CD4-positive, alpha-beta memory T cell (primary cell): ENCODE results near the gene WAC. TPM values are rescaled to one million over a fixed set of nuclear protein-coding genes. Genes with fewer than 3 reads are reported as not detected.
"Not testable (repeated sequence)": the region's sequence is repeated elsewhere in the genome, so short reads cannot be mapped to it uniquely, and the experiment has no call there.

Experiments used
- CTCF ChIA-PET: fragments of 350-600 bp; sonication (Branson Sonifier 250); formaldehyde crosslinking; loops from one replicate; lab custom pipeline; 2021; ENCODE audit warnings: inconsistent platforms; ENCODE audit not compliant: partially characterized antibody; lab: Charles Lee
- POLR2A ChIA-PET: fragments of 350-600 bp; sonication (Branson Sonifier 250); formaldehyde crosslinking; loops from one replicate; lab custom pipeline; 2021; ENCODE audit not compliant: partially characterized antibody; lab: Charles Lee
- DNase-seq, 5 donors: peaks; one replicate each; pipeline versions ENCODE4 v3.0.0 to v3.0.0-alpha.2; 2020 to 2022; ENCODE audit warnings: mixed read lengths in 1 of 5
- H3K27ac ChIP-seq: one replicate; pipeline ENCODE4 v1.7.0; 2013; ENCODE audit warnings: low read depth, low read length
- H3K27me3 ChIP-seq: 2 replicates; pipeline ENCODE4 v1.7.0; 2013; ENCODE audit warnings: mild to moderate bottlenecking, low read length, moderate library complexity; ENCODE audit not compliant: insufficient read depth
- H3K36me3 ChIP-seq: 2 replicates; pipeline ENCODE4 v1.7.0; 2013; ENCODE audit warnings: mild to moderate bottlenecking, low read length, moderate library complexity; ENCODE audit not compliant: insufficient read depth
- H3K4me1 ChIP-seq: 2 replicates; pipeline ENCODE4 v1.7.0; 2013; ENCODE audit warnings: mild to moderate bottlenecking, low read length, moderate library complexity; ENCODE audit not compliant: insufficient read depth
- H3K4me3 ChIP-seq, 2 donors: one replicate each; pipeline ENCODE4 v1.7.0; 2013; ENCODE audit warnings: low read length in 2 of 2, mild to moderate bottlenecking in 1 of 2
- H3K9me3 ChIP-seq, 2 donors: one replicate each; pipeline ENCODE4 v1.7.0; 2013; ENCODE audit warnings: low read length in 2 of 2, control low read depth in 1 of 2; ENCODE audit not compliant: control insufficient read depth in 1 of 2
- H3K27ac Mint-ChIP-seq, 7 donors: one replicate each; pipeline ENCODE4 v1.8.0; 2020 to 2021; ENCODE audit warnings: mixed read lengths in 7 of 7, mild to moderate bottlenecking in 6 of 7, inconsistent platforms in 3 of 7, moderate library complexity in 3 of 7
- H3K27me3 Mint-ChIP-seq, 2 donors: one replicate each; pipeline ENCODE4 v1.8.0; 2020 to 2021; ENCODE audit warnings: mixed read lengths in 2 of 2
- H3K36me3 Mint-ChIP-seq, 2 donors: one replicate each; pipeline ENCODE4 v1.8.0; 2020 to 2021; ENCODE audit warnings: mixed read lengths in 2 of 2, inconsistent platforms in 1 of 2, mild to moderate bottlenecking in 1 of 2
- H3K4me1 Mint-ChIP-seq, 4 donors: one replicate each; pipeline ENCODE4 v1.8.0; 2020 to 2021; ENCODE audit warnings: mixed read lengths in 4 of 4, mild to moderate bottlenecking in 1 of 4
- H3K4me3 Mint-ChIP-seq, 8 donors: one replicate each; pipeline ENCODE4 v1.8.0; 2020 to 2021; ENCODE audit warnings: mixed read lengths in 8 of 8, mild to moderate bottlenecking in 7 of 8, moderate library complexity in 6 of 8, inconsistent platforms in 3 of 8
- H3K9me3 Mint-ChIP-seq, 8 donors: one replicate each; pipeline ENCODE4 v1.8.0; 2020 to 2021; ENCODE audit warnings: mixed read lengths in 8 of 8, mild to moderate bottlenecking in 5 of 8, inconsistent platforms in 3 of 8, moderate library complexity in 1 of 8
- intact Hi-C: fragments of 100-400 bp; cut with micrococcal nuclease; formaldehyde crosslinking; loops from one replicate; pipeline ENCODE4 v1.15.1; 2023
- polyA plus RNA-seq, 2 donors: library from polyadenylated mRNA; unstranded; fragments of 300-500 nt; fragmentation: Illumina TruSeq; gene quantifications; one replicate each; pipeline ENCODE4 v1.2.3, GENCODE V29; 2021
- total RNA-seq, 2 experiments: library from RNA; stranded (reverse); gene quantifications; one replicate each; pipeline ENCODE4 v1.2.3, GENCODE V29; 2021

WAC gene
- total and polyA plus RNA-seq, 4 experiments from 2014 or later: 44.1 to 174 (median 142) TPM

DNA sequence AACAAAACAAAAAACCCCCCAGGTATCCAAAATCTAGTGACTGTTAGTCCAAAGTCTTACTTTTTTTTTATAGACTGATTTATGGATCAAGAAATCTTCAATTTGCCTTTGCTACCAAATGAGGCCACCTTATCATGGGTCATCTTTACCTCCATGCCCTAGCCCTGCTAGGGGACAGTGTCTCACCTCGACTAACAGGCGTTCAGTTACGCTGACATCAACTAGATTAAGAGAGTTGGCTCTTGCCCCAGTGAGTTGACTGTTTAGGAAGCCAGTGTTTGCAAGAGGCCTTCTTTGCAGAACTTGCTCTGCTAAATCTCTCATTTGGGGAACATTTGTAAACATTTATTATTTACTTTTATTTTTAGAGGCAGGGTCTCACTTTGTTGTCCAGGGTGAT is 36.9 kb upstream of the WAC start:
- no peak overlapping the region for H3K4me3 ChIP-seq
- intact Hi-C loops: no loop called here
- no peaks in the 10 kb centered on the region for H3K9me3 ChIP-seq
- Mint-ChIP-seq H3K36me3 (no peaks in the 10 kb centered on the region), H3K27ac (no peak overlapping the region), H3K4me3 (no peak overlapping the region), H3K4me1 (no peaks in the 10 kb centered on the region), H3K9me3 (no peaks in the 10 kb centered on the region), H3K27me3 (peaks cover 1 to 6% of the 10 kb centered on the region in 2 donors)
- no peak overlapping the region for H3K27ac ChIP-seq
- DNase-seq: no peak
- ChIA-PET CTCF (no interaction called here), POLR2A (no interaction called here)
- no peaks in the 10 kb centered on the region for H3K36me3 ChIP-seq
- no peaks in the 10 kb centered on the region for H3K27me3 ChIP-seq
- H3K4me1 ChIP-seq: no peaks in the 10 kb centered on the region

GRCh38 chr10:28496481-28496961 is 36.4 kb upstream of the WAC start:
- peaks cover 1 to 4% of the 10 kb centered on the region in 2 donors for H3K27me3 Mint-ChIP-seq

GRCh38 chr10:28497313-28498126 is 35.4 kb upstream of the WAC start:
- Mint-ChIP-seq H3K27ac (peak overlapping the region in 1 of 7 donors; percentile 37), H3K9me3 (no peaks in the 10 kb centered on the region), H3K4me1 (peaks cover 0 to 3% (median 0%) of the 10 kb centered on the region in 4 donors), H3K4me3 (no peak overlapping the region), H3K36me3 (no peaks in the 10 kb centered on the region), H3K27me3 (peaks cover 1% of the 10 kb centered on the region in 2 donors)
- H3K27ac ChIP-seq: no peak overlapping the region
- DNase-seq: no peak
- ChIA-PET CTCF (no interaction called here), POLR2A (no interaction called here)
- intact Hi-C loops: no loop called here
- no peaks in the 10 kb centered on the region for H3K36me3 ChIP-seq
- no peaks in the 10 kb centered on the region for H3K9me3 ChIP-seq
- H3K4me3 ChIP-seq: no peak overlapping the region
- no peaks in the 10 kb centered on the region for H3K27me3 ChIP-seq
- no peaks in the 10 kb centered on the region for H3K4me1 ChIP-seq

More at GRCh38 chr10:28496481-28496961, 36.4 kb upstream of the WAC start:
- Mint-ChIP-seq H3K4me1 (no peaks in the 10 kb centered on the region), H3K9me3 (no peaks in the 10 kb centered on the region), H3K4me3 (no peak overlapping the region), H3K36me3 (no peaks in the 10 kb centered on the region), H3K27ac (no peak overlapping the region)
- Histone ChIP-seq H3K4me1 (no peaks in the 10 kb centered on the region), H3K27me3 (no peaks in the 10 kb centered on the region), H3K27ac (no peak overlapping the region), H3K9me3 (no peaks in the 10 kb centered on the region), H3K4me3 (no peak overlapping the region), H3K36me3 (no peaks in the 10 kb centered on the region)
- intact Hi-C loops: no loop called here
- POLR2A ChIA-PET: no interaction called here
- CTCF ChIA-PET: no interaction called here
- no peak for DNase-seq

- H3K4me1 Mint-ChIP-seq, DNase-seq, H3K4me3 Mint-ChIP-seq, H3K27ac ChIP-seq, H3K27me3 ChIP-seq, H3K36me3 ChIP-seq, H3K4me3 ChIP-seq, POLR2A ChIA-PET, CTCF ChIA-PET, H3K27me3 Mint-ChIP-seq, H3K9me3 ChIP-seq, intact Hi-C loops, H3K27ac Mint-ChIP-seq, H3K36me3 Mint-ChIP-seq, H3K9me3 Mint-ChIP-seq, H3K4me1 ChIP-seq: not testable (repeated sequence)
These were observed 32.7 kb upstream of the WAC start for GRCh38 chr10:28500203-28500602.

DNA sequence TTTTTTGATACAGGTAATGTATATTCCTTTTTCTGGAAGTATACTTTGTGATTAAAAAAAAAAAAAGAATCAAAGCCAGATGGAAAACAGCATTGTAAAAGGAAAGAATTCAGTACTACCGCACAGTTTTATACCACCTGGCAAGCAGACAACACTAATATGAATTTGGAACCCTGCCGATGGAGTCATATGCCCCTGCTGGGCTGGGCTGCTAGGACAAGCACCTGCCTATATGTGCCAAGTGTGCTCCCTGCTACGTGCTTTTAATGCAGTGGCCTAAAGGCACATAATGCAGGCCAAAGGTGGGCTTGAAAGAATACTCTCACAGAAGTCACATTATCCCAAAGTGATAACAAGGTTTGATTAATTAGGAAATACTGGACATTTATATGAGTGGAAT is 29.8 kb upstream of the WAC start:
- POLR2A ChIA-PET: no interaction called here
- Histone ChIP-seq H3K27me3 (no peaks in the 10 kb centered on the region), H3K4me3 (no peak overlapping the region), H3K9me3 (no peaks in the 10 kb centered on the region), H3K27ac (no peak overlapping the region), H3K36me3 (no peaks in the 10 kb centered on the region), H3K4me1 (no peaks in the 10 kb centered on the region)
- H3K36me3 Mint-ChIP-seq: no peaks in the 10 kb centered on the region
- DNase-seq: no peak
- H3K27ac Mint-ChIP-seq: no peak overlapping the region
- H3K4me1 Mint-ChIP-seq: peaks cover 0 to 3% (median 0%) of the 10 kb centered on the region in 4 donors
- no peak overlapping the region for H3K4me3 Mint-ChIP-seq
- H3K27me3 Mint-ChIP-seq: peaks cover 1 to 5% of the 10 kb centered on the region in 2 donors
- intact Hi-C loops: no loop called here
- H3K9me3 Mint-ChIP-seq: peaks cover 0 to 2% (median 0%) of the 10 kb centered on the region in 8 donors
- CTCF ChIA-PET: interaction anchor here (0.7 kb wide), 1 partner anchor 149 kb away, joined by 3 read pairs; no protein-coding TSS in a partner anchor

GRCh38 chr10:28505359-28505959 is 27.5 kb upstream of the WAC start:
- H3K9me3 Mint-ChIP-seq: peaks cover 0 to 2% (median 0%) of the 10 kb centered on the region in 8 donors
- no peak overlapping the region for H3K27ac ChIP-seq

GRCh38 chr10:28508304-28508925 is 24.5 kb upstream of the WAC start:
- no peaks in the 10 kb centered on the region for H3K4me1 Mint-ChIP-seq
- H3K9me3 Mint-ChIP-seq: peaks cover 0 to 2% (median 0%) of the 10 kb centered on the region in 8 donors
- H3K9me3 ChIP-seq: no peaks in the 10 kb centered on the region
- POLR2A ChIA-PET: no interaction called here
- H3K27me3 ChIP-seq: no peaks in the 10 kb centered on the region
- no peak overlapping the region for H3K27ac ChIP-seq
- no peak for DNase-seq
- H3K36me3 Mint-ChIP-seq: no peaks in the 10 kb centered on the region
- H3K27me3 Mint-ChIP-seq: peaks cover 3% of the 10 kb centered on the region in 2 donors
- CTCF ChIA-PET: no interaction called here
- intact Hi-C loops: no loop called here
- no peak overlapping the region for H3K27ac Mint-ChIP-seq
- no peaks in the 10 kb centered on the region for H3K4me1 ChIP-seq
- no peak overlapping the region for H3K4me3 ChIP-seq
- H3K36me3 ChIP-seq: no peaks in the 10 kb centered on the region
- H3K4me3 Mint-ChIP-seq: no peak overlapping the region

More at GRCh38 chr10:28505359-28505959, 27.5 kb upstream of the WAC start:
- no peak overlapping the region for H3K4me3 ChIP-seq
- H3K9me3 ChIP-seq: no peaks in the 10 kb centered on the region
- Mint-ChIP-seq H3K27me3 (peaks cover 1 to 3% of the 10 kb centered on the region in 2 donors), H3K27ac (no peak overlapping the region), H3K36me3 (no peaks in the 10 kb centered on the region), H3K4me3 (no peak overlapping the region), H3K4me1 (peaks cover 0 to 3% (median 0%) of the 10 kb centered on the region in 4 donors)
- DNase-seq: no peak
- no peaks in the 10 kb centered on the region for H3K36me3 ChIP-seq
- no peaks in the 10 kb centered on the region for H3K27me3 ChIP-seq
- H3K4me1 ChIP-seq: no peaks in the 10 kb centered on the region
- ChIA-PET POLR2A (no interaction called here), CTCF (no interaction called here)
- intact Hi-C loops: no loop called here
